ENCODE data around the gene TKFC. TPM values are rescaled to one million over a fixed set of nuclear protein-coding genes. Genes with fewer than 3 reads are reported as not detected.

Gene TKFC
- total RNA-seq, 1 experiment from 2014 or later: 79.6 TPM

GRCh38 chr11:61358566-61358965, 25.5 kb downstream of the TKFC start:
- ChIA-PET CTCF (interaction anchor here (0.6 kb wide), 1 partner anchor 23 kb away, joined by 4 read pairs; no protein-coding TSS in a partner anchor), POLR2A (interaction anchor here (0.5 kb wide), 1 partner anchor 40 kb away, joined by 7 read pairs; no protein-coding TSS in a partner anchor)
- Histone ChIP-seq H3K27ac (ENCODE audit: low read length) (no peak overlapping the region), H3K27me3 (ENCODE audit: control insufficient read depth, insufficient read depth, low read length) (no peaks in the 10 kb centered on the region), H3K4me1 (ENCODE audit: control insufficient read depth, insufficient read depth, low read length) (peaks cover 7% of the 10 kb centered on the region), H3K36me3 (ENCODE audit: control insufficient read depth, insufficient read depth, low read length) (peaks cover 3% of the 10 kb centered on the region; the same call in 1 of the 2 replicates), H3K9me3 (ENCODE audit: control insufficient read depth, insufficient read depth, low read depth, low read length) (no peaks in the 10 kb centered on the region), H3K4me3 (ENCODE audit: low read depth in 2 of 2, low read length in 2 of 2) (no peak overlapping the region)
- no TSS peak for BruUV-seq (replicated peaks)
- no peak for TF ChIP-seq POLR2AphosphoS5 (IDR thresholded peaks at IDR 0.05; ENCODE audit: low read depth, low read length)
- no peak for TF ChIP-seq TCF7L2 (IDR thresholded peaks at IDR 0.05; ENCODE audit: low read depth, low read length)
- no peak for TF ChIP-seq SIN3A (IDR thresholded peaks at IDR 0.05; ENCODE audit: borderline replicate concordance, insufficient read depth, low read depth, low read length)
- TF ChIP-seq CTCF (IDR thresholded peaks at IDR 0.05): no peak
- TF ChIP-seq REST (IDR thresholded peaks at IDR 0.05; ENCODE audit: insufficient read depth in 1 of 2, low read depth in 2 of 2, low read length in 1 of 2): no peak
- ATAC-seq (no peak), DNase-seq (ENCODE audit: low read depth, low spot score) (no peak)
- intact Hi-C loops (cut with micrococcal nuclease; ENCODE audit: unreplicated experiment): no loop called here
- in situ Hi-C loops (cut with HindIII; ENCODE audit: low pct_unique_long_range_greater_than_20kb, low sequenced_read_pairs): no loop called here

- CTCF ChIA-PET: interaction anchor here (0.6 kb wide), 1 partner anchor 158 kb away, joined by 3 read pairs; no protein-coding TSS in a partner anchor
- POLR2A ChIA-PET: interaction anchor here (0.6 to 0.7 kb wide), 2 partner anchors 21 to 1110 kb away, joined by 3 to 4 read pairs; no protein-coding TSS in a partner anchor
- Histone ChIP-seq H3K36me3 (ENCODE audit: control insufficient read depth, insufficient read depth, low read length) (peaks cover 12% of the 10 kb centered on the region; the same call in 1 of the 2 replicates), H3K4me1 (ENCODE audit: control insufficient read depth, insufficient read depth, low read length) (peaks cover 12% of the 10 kb centered on the region), H3K27me3 (ENCODE audit: control insufficient read depth, insufficient read depth, low read length) (no peaks in the 10 kb centered on the region), H3K27ac (ENCODE audit: low read length) (no peak overlapping the region), H3K4me3 (ENCODE audit: low read depth in 2 of 2, low read length in 2 of 2) (no peak overlapping the region), H3K9me3 (ENCODE audit: control insufficient read depth, insufficient read depth, low read depth, low read length) (no peaks in the 10 kb centered on the region)
- intact Hi-C loops (cut with micrococcal nuclease; ENCODE audit: unreplicated experiment): no loop called here
- in situ Hi-C loops (cut with HindIII; ENCODE audit: low pct_unique_long_range_greater_than_20kb, low sequenced_read_pairs): no loop called here
- ATAC-seq (no peak), DNase-seq (ENCODE audit: low read depth, low spot score) (no peak)
- BruUV-seq (replicated peaks): no TSS peak
- no peak for TF ChIP-seq POLR2AphosphoS5 (IDR thresholded peaks at IDR 0.05; ENCODE audit: low read depth, low read length)
- no peak for TF ChIP-seq CTCF (IDR thresholded peaks at IDR 0.05)
- no peak for TF ChIP-seq REST (IDR thresholded peaks at IDR 0.05; ENCODE audit: insufficient read depth in 1 of 2, low read depth in 2 of 2, low read length in 1 of 2)
- TF ChIP-seq TCF7L2 (IDR thresholded peaks at IDR 0.05; ENCODE audit: low read depth, low read length): no peak
- TF ChIP-seq SIN3A (IDR thresholded peaks at IDR 0.05; ENCODE audit: borderline replicate concordance, insufficient read depth, low read depth, low read length): no peak
Observed at GRCh38 chr11:61359516-61359915, 26.5 kb downstream of the TKFC start.
